Hematopoietic multipotent progenitor cell treated with erythropoietin and hydrocortisone succinate and interleukin-3 and kit ligand, for 4 days (in vitro differentiated cells): ENCODE measurements around the gene ACOT6.
"Not testable (repeated sequence)": the region's sequence is repeated elsewhere in the genome, so short reads cannot be mapped to it uniquely, and the experiment has no call there.

ENCODE experiments used
- DNase-seq: peaks from one replicate; pipeline ENCODE4 v3.0.0-alpha.2; 2015

ACOT6 gene, protein sequence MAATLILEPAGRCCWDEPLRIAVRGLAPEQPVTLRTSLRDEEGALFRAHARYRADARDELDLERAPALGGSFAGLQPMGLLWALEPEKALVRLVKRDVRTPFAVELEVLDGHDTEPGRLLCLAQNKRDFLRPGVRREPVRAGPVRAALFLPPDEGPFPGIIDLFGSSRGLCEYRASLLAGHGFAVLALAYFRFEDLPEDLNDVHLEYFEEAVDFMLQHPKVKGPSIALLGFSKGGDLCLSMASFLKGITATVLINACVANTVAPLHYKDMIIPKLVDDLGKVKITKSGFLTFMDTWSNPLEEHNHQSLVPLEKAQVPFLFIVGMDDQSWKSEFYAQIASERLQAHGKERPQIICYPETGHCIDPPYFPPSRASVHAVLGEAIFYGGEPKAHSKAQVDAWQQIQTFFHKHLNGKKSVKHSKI

GRCh38 chr14:73612339-73613045 lies at the start of gene ACOT6:
TSS of gene ACOT6 (plus strand) at chr14:73612517. CDS start at chr14:73612572, 55 bp downstream.
- DNase-seq, result peak; percentile 91

DNA sequence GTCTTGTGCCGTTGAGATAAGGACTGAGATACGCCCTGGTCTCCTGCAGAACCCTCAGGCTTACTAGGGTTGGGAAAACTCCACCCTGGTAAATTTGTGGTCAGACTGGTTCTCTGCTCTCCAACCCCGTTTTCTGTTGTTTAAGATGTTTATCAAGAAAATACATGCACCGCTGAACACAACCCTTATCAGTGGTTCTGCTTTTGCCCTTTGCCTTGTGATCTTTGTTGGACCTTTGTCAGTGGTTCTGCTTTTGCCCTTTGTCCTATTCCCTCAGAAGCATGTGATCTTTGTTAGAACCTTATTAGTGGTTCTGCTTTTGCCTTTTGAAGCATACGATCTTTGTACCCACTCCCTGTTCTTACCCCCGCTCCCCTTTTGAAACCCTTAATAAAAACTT lies 49.6 kb upstream of the ACOT6 start:
- DNase-seq, result peak; percentile 60

DNA sequence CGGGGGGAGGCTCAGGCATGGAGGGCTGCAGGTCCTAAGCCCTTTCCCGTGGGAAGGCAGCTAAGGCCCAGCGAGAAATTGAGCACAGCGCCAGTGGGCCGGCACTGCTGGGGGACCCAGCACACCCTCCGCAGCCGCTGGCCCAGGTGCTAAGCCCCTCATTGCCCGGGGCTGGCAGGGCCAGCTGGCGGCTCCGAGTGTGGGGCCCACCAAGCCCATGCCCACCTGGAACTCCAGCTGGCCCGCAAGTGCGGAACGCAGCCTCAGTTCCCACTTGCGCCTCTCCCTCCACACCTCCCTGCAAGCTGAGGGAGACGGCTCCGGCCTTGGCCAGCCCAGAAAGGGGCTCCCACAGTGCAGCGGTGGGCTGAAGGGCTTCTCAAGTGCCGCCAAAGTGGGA lies 45.9 kb upstream of the ACOT6 start:
- DNase-seq, result not testable (repeated sequence)

- DNase-seq, result not testable (repeated sequence)
Measured at GRCh38 chr14:73566935-73567334, 45.4 kb upstream of the ACOT6 start.

GRCh38 chr14:73567358-73567757 lies 45.0 kb upstream of the ACOT6 start:
- DNase-seq, result no peak

- no peak for DNase-seq
Measured at GRCh38 chr14:73567951-73568885, 44.1 kb upstream of the ACOT6 start.

GRCh38 chr14:73568886-73569184 lies 43.5 kb upstream of the ACOT6 start:
- not testable (repeated sequence) for DNase-seq

GRCh38 chr14:73569185-73569958 lies 42.9 kb upstream of the ACOT6 start, which contains the start of gene ACOT2:
TSS of gene ACOT2 (plus strand) at chr14:73569213. CDS start at chr14:73569241, 28 bp downstream.
- peak; percentile 95 for DNase-seq

DNA sequence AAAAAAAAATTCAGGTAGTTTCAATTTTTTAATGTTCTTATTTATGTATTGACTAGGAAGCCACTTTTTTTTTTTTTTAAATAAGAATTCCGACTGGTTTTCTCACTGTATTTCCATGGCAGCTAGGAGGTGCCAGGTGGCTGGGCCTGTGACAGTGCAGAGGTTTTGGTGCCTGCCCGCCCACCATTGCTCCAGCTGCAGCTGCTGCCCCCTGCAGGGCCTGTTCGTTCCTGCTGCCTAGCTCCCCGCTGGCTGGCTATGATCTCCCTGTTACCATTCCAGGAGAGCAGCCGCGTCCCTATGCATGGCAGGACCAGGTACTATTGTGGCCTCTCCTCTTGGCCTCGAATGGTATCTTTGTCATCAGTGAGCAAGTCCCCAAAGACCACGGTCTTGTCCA lies 41.4 kb upstream of the ACOT6 start:
- DNase-seq, result peak; percentile 65

DNA sequence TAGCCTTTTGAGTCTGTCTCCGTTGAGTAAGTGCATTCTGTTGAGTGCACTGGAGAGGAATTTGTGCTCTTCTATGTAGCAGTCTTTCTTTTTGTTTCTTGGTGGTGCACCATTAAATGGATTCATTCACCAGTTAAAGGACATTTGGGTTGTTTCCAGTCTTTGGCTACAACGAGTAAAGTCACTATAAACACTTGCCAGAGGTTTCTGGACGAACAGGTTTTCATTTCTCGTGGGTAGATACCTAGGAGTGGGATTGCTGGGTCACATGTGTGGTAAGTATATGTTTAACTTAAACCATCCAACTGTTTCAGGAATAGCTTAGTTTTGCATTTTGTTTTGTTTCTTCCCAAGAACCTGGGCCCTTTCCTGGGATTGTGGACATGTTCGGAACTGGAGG lies 39.3 kb upstream of the ACOT6 start:
- DNase-seq, result not testable (repeated sequence)

DNA sequence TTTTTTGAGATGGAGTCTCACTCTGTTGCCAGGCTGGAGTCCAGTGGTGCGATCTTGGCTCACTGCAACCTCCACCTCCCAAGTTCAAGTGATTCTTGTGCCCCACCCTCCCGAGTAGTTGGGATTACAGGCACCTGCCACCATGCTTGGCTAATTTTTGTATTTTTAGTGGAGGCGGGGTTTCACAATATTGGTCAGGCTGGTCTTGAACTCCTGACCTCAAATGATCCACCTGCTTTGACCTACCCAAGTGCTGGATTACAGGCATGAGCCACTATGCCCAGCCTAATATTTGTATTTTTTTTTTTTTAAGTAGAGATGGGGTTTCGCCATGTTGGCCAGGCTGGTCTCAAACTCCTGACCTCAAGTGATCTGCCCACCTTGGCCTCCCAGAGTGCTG lies 38.6 kb upstream of the ACOT6 start:
- DNase-seq, result not testable (repeated sequence)

DNA sequence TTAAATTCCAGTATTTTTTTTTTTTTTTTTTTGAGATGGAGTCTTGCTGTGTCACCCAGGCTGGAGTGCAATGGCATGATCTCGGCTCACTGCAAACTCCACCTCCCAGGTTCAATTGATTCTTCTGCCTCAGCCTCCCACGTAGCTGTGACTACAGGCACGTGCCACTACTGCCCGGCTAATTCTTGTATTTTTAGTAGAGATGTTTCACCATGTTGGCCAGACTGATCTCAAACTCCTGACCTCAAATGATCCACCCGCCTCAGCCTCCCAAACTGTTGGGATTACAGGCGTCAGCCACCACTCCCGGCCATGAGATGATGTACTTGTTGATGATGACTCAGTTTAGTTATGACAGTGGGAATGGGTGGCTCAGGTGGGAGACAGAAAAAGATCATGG lies 38.1 kb upstream of the ACOT6 start:
- not testable (repeated sequence) for DNase-seq

- no peak for DNase-seq
Measured at GRCh38 chr14:73576391-73576790, 35.9 kb upstream of the ACOT6 start.

DNA sequence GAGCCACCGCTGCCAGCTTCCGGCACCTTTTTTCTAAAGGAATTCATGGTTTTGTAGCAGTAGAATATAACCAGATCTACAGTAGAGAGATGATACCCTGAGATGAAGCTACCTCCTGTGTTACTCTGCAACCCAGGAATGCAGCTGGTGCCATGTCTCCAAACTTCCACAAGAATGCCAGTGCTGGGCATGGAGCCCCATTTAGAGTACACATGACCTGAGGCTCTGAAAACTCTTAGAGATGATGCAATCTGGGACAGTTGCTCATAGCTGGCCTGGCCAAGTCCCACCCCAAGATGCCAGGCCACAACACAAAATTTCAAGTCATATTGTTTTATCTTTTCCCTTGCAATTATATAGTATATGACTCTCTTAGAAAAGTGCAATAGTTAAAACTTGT lies 35.1 kb upstream of the ACOT6 start:
- DNase-seq, result not testable (repeated sequence)

- DNase-seq, result not testable (repeated sequence)
Measured at GRCh38 chr14:73582102-73582979, 30.0 kb upstream of the ACOT6 start.

DNA sequence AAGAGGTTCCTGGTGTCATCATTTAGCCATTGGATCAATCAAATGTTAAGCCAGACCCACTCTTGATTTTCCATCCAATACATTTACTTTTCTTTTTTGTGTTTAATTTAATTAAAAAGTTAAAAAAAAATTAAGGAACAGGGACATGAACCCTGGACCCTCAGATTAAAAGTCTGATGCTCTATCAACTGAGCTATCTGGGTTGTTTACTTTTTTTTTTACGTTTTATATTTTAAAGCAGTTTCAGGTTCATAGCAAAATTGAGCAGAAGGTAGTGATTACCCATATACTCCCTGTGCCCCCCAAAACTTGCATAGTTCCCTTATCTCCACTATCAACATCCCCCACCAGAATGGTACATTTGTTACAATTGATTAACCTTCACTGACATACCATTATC lies 23.6 kb upstream of the ACOT6 start:
- DNase-seq, result no peak

DNA sequence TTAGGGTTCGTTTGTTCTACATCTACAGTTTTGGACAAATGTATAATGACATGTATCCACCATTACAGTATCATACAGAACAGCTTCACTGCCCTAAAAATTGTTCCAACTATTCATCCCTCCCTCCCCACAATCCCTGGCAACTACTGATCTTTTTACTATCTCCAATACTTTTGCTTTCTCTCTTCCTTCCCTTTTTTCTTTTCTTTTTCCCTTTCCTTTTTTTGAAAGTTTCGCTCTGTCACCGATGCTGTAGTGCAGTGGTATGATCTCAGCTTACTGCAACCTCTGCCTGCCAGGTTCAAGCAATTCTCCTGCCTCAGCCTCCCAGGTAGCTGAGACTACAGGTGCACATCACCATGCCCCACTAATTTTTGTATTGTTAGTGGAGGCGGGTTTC lies 23.2 kb upstream of the ACOT6 start:
- DNase-seq, result no peak

DNA sequence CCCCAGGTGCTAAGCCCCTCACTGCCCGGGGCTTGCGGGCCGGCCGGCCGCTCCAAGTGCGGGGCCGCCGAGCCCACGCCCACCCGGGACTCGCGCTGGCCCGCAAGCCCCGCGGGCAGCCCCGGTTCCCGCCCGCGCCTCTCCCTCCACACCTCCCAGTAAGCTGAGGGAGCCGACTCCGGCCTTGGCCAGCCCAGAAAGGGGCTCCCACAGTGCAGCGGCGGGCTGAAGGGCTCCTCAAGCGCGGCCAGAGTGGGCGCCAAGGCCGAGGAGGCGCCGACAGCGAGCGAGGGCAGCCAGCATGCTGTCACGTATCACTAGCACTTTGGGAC lies 21.7 kb upstream of the ACOT6 start:
- not testable (repeated sequence) for DNase-seq

- peak; percentile 71 for DNase-seq
Measured at GRCh38 chr14:73591690-73592449, 20.4 kb upstream of the ACOT6 start, which contains the start of gene ACOT4. TSS of gene ACOT4 (plus strand) at chr14:73591873. CDS start at chr14:73591960, 87 bp downstream.

DNA sequence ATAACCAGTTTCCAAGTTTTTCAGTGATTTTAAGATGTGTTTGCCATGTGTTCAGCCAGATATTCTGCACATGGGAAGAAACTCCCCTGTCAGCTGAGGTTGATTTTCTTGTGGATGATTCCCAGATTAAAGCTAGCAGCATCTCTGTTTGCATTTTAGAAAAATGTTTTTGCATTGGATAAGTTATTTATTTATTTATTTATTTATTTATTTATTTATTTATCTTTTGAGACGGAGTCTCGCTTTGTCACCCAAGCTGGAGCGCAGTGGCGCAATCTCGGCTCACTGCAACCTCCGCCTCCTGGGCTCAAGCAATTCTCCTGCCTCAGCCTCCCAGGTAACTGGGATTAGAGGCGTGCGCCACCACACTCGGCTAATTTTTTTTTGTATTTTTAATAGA lies 17.8 kb upstream of the ACOT6 start:
- DNase-seq, result no peak
